ENCODE data around the gene SLC8A1.

SLC8A1 gene

GRCh38 chr2:40220177-40220925, 231.5 kb downstream of the SLC8A1 start:
- no peak for DNase-seq

- DNase-seq: no peak
These were observed 232.7 kb downstream of the SLC8A1 start for GRCh38 chr2:40219141-40219540.

GRCh38 chr2:40218679-40219078, 233.2 kb downstream of the SLC8A1 start:
- no peak for DNase-seq

GRCh38 chr2:40213619-40214018, 238.3 kb downstream of the SLC8A1 start:
- no peak for DNase-seq

GRCh38 chr2:40213071-40213470, 238.8 kb downstream of the SLC8A1 start:
- DNase-seq: no peak

- DNase-seq: no peak
These were observed 240.9 kb downstream of the SLC8A1 start for GRCh38 chr2:40210968-40211353.

- no peak for DNase-seq
These were observed 241.4 kb downstream of the SLC8A1 start for GRCh38 chr2:40210344-40210967.

- no peak for DNase-seq
These were observed 242.1 kb downstream of the SLC8A1 start for GRCh38 chr2:40209761-40210160.

- no peak for DNase-seq
These were observed 243.4 kb downstream of the SLC8A1 start for GRCh38 chr2:40208463-40208862.

GRCh38 chr2:40204268-40204667, 247.6 kb downstream of the SLC8A1 start:
- peak; percentile 35 for DNase-seq

GRCh38 chr2:40202798-40203400, 249.0 kb downstream of the SLC8A1 start:
- DNase-seq: no peak

- no peak for DNase-seq
These were observed 250.5 kb downstream of the SLC8A1 start for GRCh38 chr2:40201425-40201824.

- DNase-seq: no peak
These were observed 251.4 kb downstream of the SLC8A1 start for GRCh38 chr2:40200366-40200915.

GRCh38 chr2:40199771-40200170, 252.1 kb downstream of the SLC8A1 start:
- DNase-seq: no peak

GRCh38 chr2:40197121-40197520, 254.8 kb downstream of the SLC8A1 start:
- no peak for DNase-seq

- no peak for DNase-seq
These were observed 258.2 kb downstream of the SLC8A1 start for GRCh38 chr2:40193670-40194026.

- no peak for DNase-seq
These were observed 258.8 kb downstream of the SLC8A1 start for GRCh38 chr2:40192864-40193669.

GRCh38 chr2:40190457-40190856, 261.4 kb downstream of the SLC8A1 start:
- no peak for DNase-seq

GRCh38 chr2:40189881-40190280, 262.0 kb downstream of the SLC8A1 start:
- DNase-seq: no peak

GRCh38 chr2:40187054-40187453, 264.8 kb downstream of the SLC8A1 start:
- no peak for DNase-seq

- no peak for DNase-seq
These were observed 267.3 kb downstream of the SLC8A1 start for GRCh38 chr2:40184551-40184950.

- no peak for DNase-seq
These were observed 270.0 kb downstream of the SLC8A1 start for GRCh38 chr2:40181855-40182254.

GRCh38 chr2:40179801-40180200, 272.1 kb downstream of the SLC8A1 start:
- no peak for DNase-seq
